Lower lobe of right lung (tissue), 2 donors: Measurements from ENCODE around the gene SORL1. TPM values are rescaled to one million over a fixed set of nuclear protein-coding genes. Genes with fewer than 3 reads are reported as not detected.

Source experiments
- ATAC-seq, 2 donors: fragments of 200-7000 bp; cut with Tn5 transposase; one replicate each; pipeline ENCODE4 v1.9.1; 2020 to 2022; ENCODE audit warnings: mild to moderate bottlenecking in 2 of 2, moderate library complexity in 2 of 2
- DNase-seq: peaks from one replicate; pipeline ENCODE4 v3.0.0-alpha.2; 2020
- H3K27ac ChIP-seq: fragments of 200-600 bp; one replicate; pipeline ENCODE4 v1.8.0; 2022
- H3K27me3 ChIP-seq: fragments of 200-600 bp; one replicate; pipeline ENCODE4 v1.8.0; 2022; ENCODE audit warnings: low read depth
- H3K36me3 ChIP-seq: fragments of 200-600 bp; one replicate; pipeline ENCODE4 v1.8.0; 2022; ENCODE audit warnings: mild to moderate bottlenecking
- H3K4me1 ChIP-seq: fragments of 200-600 bp; one replicate; pipeline ENCODE4 v1.8.0; 2022
- H3K4me3 ChIP-seq: fragments of 200-600 bp; one replicate; pipeline ENCODE4 v1.8.0; 2022; ENCODE audit warnings: mild to moderate bottlenecking
- H3K9me3 ChIP-seq: fragments of 200-600 bp; one replicate; pipeline ENCODE4 v1.8.0; 2022
- CTCF ChIP-seq: fragments of 200-600 bp; IDR thresholded peaks from one replicate; pipeline ENCODE4 v1.8.0; 2022; ENCODE audit warnings: antibody characterized with exemption, mild to moderate bottlenecking
- intact Hi-C: fragments of 100-400 bp; cut with DNase I; formaldehyde crosslinking; loops from one replicate; pipeline ENCODE4 v1.11.0; 2022
- total RNA-seq: library from RNA; stranded (reverse); fragmentation: NEBNext Ultra II Directional; extraction: Animal tissue kit (Norgen Biotek cat#: 25700); gene quantifications from one replicate; pipeline ENCODE4 v1.2.1, GENCODE V29; 2021
- donor health status: DM: no; HTN: yes; CAD: no; lungs with severe emphysema.

SORL1 gene
- total RNA-seq, 1 donor from 2014 or later: 74.0 TPM

GRCh38 chr11:121485216-121485615 lies 33.1 kb downstream of the SORL1 start:
- no peak overlapping the region for H3K27ac ChIP-seq
- peaks cover 23% of the 10 kb centered on the region for H3K4me1 ChIP-seq
- no peaks in the 10 kb centered on the region for H3K9me3 ChIP-seq
- TF ChIP-seq CTCF: no peak
- intact Hi-C loops: no loop called here
- DNase-seq (no peak), ATAC-seq (no peak)
- no peaks in the 10 kb centered on the region for H3K27me3 ChIP-seq
- no peak overlapping the region for H3K4me3 ChIP-seq
- H3K36me3 ChIP-seq: peaks cover 16% of the 10 kb centered on the region

DNA sequence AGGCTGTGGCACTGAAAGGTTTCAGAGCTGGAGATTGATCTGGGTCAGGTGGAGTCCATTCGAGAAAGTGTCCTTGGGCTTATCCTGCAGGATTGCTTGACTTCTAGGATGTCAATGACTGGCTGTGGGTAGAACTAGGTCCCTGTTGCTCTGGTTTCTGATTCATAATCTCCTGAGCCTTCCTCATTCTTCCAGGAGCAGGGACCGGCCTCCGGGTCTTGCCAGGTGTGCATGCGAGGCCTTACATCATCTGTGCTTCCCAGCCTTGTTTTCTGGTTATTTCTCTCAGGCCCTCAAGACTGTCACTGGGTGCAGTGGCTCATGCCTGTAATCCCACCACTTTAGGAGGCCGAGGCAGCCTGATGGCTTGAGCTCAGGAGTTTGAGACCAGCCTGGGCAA lies 33.9 kb downstream of the SORL1 start:
- no peak overlapping the region for H3K27ac ChIP-seq
- intact Hi-C loops: no loop called here
- peaks cover 18% of the 10 kb centered on the region for H3K36me3 ChIP-seq
- TF ChIP-seq CTCF: no peak
- no peak for ATAC-seq
- peaks cover 23% of the 10 kb centered on the region for H3K4me1 ChIP-seq
- no peak for DNase-seq
- no peaks in the 10 kb centered on the region for H3K9me3 ChIP-seq
- H3K27me3 ChIP-seq: no peaks in the 10 kb centered on the region
- H3K4me3 ChIP-seq: no peak overlapping the region

DNA sequence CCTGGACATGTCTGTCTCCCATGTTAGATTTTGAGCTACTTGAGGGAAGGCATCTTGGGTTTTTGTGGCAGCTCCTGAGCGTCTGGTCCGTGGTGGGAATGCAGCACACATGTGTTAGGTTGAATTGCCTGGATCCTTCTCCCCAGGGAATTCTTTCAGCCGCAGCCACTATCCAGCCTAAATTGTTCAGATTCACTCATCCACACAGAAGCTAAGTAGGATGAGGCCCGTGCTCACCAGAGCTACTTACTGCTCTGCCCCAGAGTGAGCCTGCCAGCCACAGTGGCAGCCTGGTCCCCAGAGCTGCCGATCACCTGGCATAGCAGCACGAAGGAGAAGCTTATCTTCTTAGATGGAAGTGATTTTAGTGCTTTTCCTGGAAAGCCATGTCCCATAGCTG lies 35.1 kb downstream of the SORL1 start:
- no peaks in the 10 kb centered on the region for H3K27me3 ChIP-seq
- ATAC-seq (no peak), DNase-seq (no peak)
- H3K27ac ChIP-seq: no peak overlapping the region
- H3K36me3 ChIP-seq: peaks cover 18% of the 10 kb centered on the region
- no peaks in the 10 kb centered on the region for H3K9me3 ChIP-seq
- intact Hi-C loops: no loop called here
- TF ChIP-seq CTCF: no peak
- peaks cover 23% of the 10 kb centered on the region for H3K4me1 ChIP-seq
- H3K4me3 ChIP-seq: no peak overlapping the region

DNA sequence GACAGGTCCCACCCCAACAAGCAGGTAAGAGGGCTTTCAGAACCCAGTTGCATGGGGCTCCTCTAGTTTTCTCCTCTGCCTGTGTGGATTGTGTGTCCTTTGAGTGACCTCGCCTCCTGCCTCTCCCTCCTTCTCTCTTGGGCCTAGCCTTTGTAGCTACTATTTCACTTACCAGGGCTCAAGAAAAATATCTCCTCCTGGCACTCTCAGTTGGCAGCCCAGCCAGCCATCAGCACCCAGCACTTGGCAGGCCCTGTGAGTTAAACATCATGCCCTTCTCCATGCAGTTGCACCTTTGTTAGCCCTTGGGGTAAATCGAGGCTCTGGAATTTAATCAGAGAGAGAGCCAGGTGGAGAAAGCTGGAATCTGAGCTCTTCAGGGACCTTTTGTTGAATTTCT lies 36.1 kb downstream of the SORL1 start:
- Histone ChIP-seq H3K9me3 (no peaks in the 10 kb centered on the region), H3K4me3 (no peak overlapping the region), H3K4me1 (peaks cover 16% of the 10 kb centered on the region), H3K27ac (no peak overlapping the region), H3K27me3 (no peaks in the 10 kb centered on the region), H3K36me3 (peaks cover 18% of the 10 kb centered on the region)
- TF ChIP-seq CTCF: no peak
- intact Hi-C loops: no loop called here
- DNase-seq (no peak), ATAC-seq (no peak)

- no peak overlapping the region for H3K27ac ChIP-seq
- peaks cover 18% of the 10 kb centered on the region for H3K36me3 ChIP-seq
- H3K4me3 ChIP-seq: no peak overlapping the region
- intact Hi-C loops: no loop called here
- TF ChIP-seq CTCF: no peak
- no peaks in the 10 kb centered on the region for H3K9me3 ChIP-seq
- DNase-seq (no peak), ATAC-seq (no peak)
- no peaks in the 10 kb centered on the region for H3K27me3 ChIP-seq
- peaks cover 11% of the 10 kb centered on the region for H3K4me1 ChIP-seq
Measured at GRCh38 chr11:121488641-121489040, 36.5 kb downstream of the SORL1 start.

DNA sequence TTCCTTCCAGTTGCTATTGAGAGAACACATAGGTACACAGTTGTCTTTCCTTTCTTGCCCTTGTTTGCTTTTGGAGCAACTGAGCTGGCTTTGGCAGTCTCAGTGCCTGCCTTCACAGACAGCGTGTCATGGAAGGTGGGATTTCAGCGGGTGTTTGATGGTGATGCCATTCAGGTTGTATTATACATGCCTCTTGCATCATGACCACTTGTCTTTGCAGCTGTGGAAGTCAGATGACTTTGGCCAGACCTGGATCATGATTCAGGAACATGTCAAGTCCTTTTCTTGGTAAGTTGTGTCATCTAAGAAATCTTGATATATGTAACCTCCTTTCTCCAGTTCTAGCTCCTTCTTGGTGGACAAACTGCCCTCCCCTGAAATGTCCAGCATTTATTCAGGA lies 37.7 kb downstream of the SORL1 start:
- Histone ChIP-seq H3K36me3 (peaks cover 18% of the 10 kb centered on the region), H3K9me3 (no peaks in the 10 kb centered on the region), H3K4me3 (no peak overlapping the region), H3K27me3 (no peaks in the 10 kb centered on the region), H3K4me1 (peaks cover 10% of the 10 kb centered on the region), H3K27ac (no peak overlapping the region)
- no peak for ATAC-seq
- intact Hi-C loops: no loop called here
- no peak for DNase-seq
- no peak for TF ChIP-seq CTCF
